MM.1S (cell line): ENCODE data around the gene FMO3.

Source experiments
- DNase-seq: peaks from one replicate; pipeline ENCODE4 v3.0.0-alpha.2; 2015
- H2AFZ ChIP-seq: fragments of 300-600 bp; sonication (generic); 2 replicates; pipeline ENCODE4 v1.6.0; 2016; ENCODE audit warnings: antibody characterized with exemption, low read length
- H3F3A ChIP-seq: fragments of 300-600 bp; sonication (generic); 2 replicates; pipeline ENCODE4 v1.6.1; 2016; ENCODE audit warnings: mild to moderate bottlenecking, antibody characterized with exemption, low read length, moderate library complexity, mixed read lengths; ENCODE audit not compliant: insufficient read depth
- H3K27ac ChIP-seq: fragments of 300-600 bp; sonication (generic); 2 replicates; pipeline ENCODE4 v1.5.1; 2016; ENCODE audit warnings: mild to moderate bottlenecking, low read length
- H3K27me3 ChIP-seq: fragments of 300-600 bp; sonication (generic); replicated peaks from 2 replicates; pipeline ENCODE4 v1.6.0; 2016; ENCODE audit warnings: low read length; ENCODE audit not compliant: insufficient read depth
- H3K36me3 ChIP-seq: fragments of 300-600 bp; sonication (generic); replicated peaks from 2 replicates; pipeline ENCODE4 v1.6.1; 2016; ENCODE audit warnings: mild to moderate bottlenecking, low read length, mixed read lengths; ENCODE audit not compliant: insufficient read depth
- H3K4me1 ChIP-seq: fragments of 300-600 bp; sonication (generic); 2 replicates; pipeline ENCODE4 v1.6.1; 2016; ENCODE audit warnings: low read length, mixed read lengths
- H3K4me2 ChIP-seq: fragments of 300-600 bp; sonication (generic); 2 replicates; pipeline ENCODE4 v1.6.0; 2016; ENCODE audit warnings: low read depth, low read length
- H3K4me3 ChIP-seq: fragments of 300-600 bp; sonication (generic); 2 replicates; pipeline ENCODE4 v1.5.1; 2016; ENCODE audit warnings: low read length, mixed read lengths
- H3K79me2 ChIP-seq: fragments of 300-600 bp; sonication (generic); 2 replicates; pipeline ENCODE4 v1.6.1; 2016; ENCODE audit warnings: mixed run types, low read length, mixed read lengths
- H3K9ac ChIP-seq: fragments of 300-600 bp; sonication (generic); 2 replicates; pipeline ENCODE4 v1.6.1; 2016; ENCODE audit warnings: low read length, mixed read lengths
- H3K9me2 ChIP-seq: fragments of 300-600 bp; sonication (generic); replicated peaks from 2 replicates; pipeline ENCODE4 v1.6.1; 2016; ENCODE audit warnings: mild to moderate bottlenecking, low read length, mixed read lengths; ENCODE audit not compliant: insufficient read depth
- H3K9me3 ChIP-seq: fragments of 300-600 bp; sonication (generic); replicated peaks from 2 replicates; pipeline ENCODE4 v1.6.1; 2016; ENCODE audit warnings: mild to moderate bottlenecking, low read length, mixed read lengths; ENCODE audit not compliant: insufficient read depth
- H4K20me1 ChIP-seq: fragments of 300-600 bp; sonication (generic); 2 replicates; pipeline ENCODE4 v1.6.1; 2016; ENCODE audit warnings: mild to moderate bottlenecking, low read length, moderate library complexity, mixed read lengths; ENCODE audit not compliant: insufficient read depth
- EZH2 ChIP-seq: fragments of 300-600 bp; sonication (generic); optimal IDR thresholded peaks from 2 replicates; pipeline ENCODE3; 2017; ENCODE audit warnings: low read depth, mild to moderate bottlenecking, antibody characterized with exemption, low read length, mixed read lengths
- EZH2phosphoT487 ChIP-seq: fragments of 300-600 bp; sonication (generic); IDR thresholded peaks from 2 replicates; pipeline ENCODE4 v1.6.1; 2018; ENCODE audit warnings: antibody characterized with exemption, low read length
- TF ChIP-seq, protein P1 (sequence below): fragments of 300-600 bp; sonication (generic); IDR thresholded peaks from 2 replicates; pipeline ENCODE4 v1.5.1; 2016; ENCODE audit warnings: antibody characterized with exemption, low read length, mixed read lengths

FMO3 gene

DNA sequence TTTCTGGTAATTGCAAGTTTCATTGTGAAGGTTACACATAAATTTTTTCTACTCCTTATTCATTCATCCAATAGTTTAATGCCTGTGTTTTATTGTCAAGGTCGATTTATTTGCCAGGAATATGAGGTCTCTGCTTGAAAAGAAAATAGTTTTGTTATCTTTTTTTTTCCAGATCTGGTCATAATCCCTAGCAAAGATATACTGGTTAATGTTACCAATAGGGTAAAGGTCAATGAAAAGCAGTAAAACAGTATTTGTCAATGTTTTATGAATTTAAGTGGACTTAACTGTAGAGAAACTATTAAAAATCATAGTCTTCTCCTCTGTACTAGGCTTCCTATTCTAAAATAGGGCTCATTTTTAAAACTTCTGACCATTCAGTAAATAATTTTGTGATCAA lies 8.1 kb upstream of the FMO3 start:
- no peaks in the 10 kb centered on the region for H3K27me3 ChIP-seq
- H3K4me2 ChIP-seq, result no peak overlapping the region
- no peak for DNase-seq
- no peaks in the 10 kb centered on the region for H3K9me3 ChIP-seq
- no peaks in the 10 kb centered on the region for H4K20me1 ChIP-seq
- H2AFZ ChIP-seq, result no peak overlapping the region
- H3K9ac ChIP-seq, result no peak overlapping the region
- TF ChIP-seq, protein P1, sequence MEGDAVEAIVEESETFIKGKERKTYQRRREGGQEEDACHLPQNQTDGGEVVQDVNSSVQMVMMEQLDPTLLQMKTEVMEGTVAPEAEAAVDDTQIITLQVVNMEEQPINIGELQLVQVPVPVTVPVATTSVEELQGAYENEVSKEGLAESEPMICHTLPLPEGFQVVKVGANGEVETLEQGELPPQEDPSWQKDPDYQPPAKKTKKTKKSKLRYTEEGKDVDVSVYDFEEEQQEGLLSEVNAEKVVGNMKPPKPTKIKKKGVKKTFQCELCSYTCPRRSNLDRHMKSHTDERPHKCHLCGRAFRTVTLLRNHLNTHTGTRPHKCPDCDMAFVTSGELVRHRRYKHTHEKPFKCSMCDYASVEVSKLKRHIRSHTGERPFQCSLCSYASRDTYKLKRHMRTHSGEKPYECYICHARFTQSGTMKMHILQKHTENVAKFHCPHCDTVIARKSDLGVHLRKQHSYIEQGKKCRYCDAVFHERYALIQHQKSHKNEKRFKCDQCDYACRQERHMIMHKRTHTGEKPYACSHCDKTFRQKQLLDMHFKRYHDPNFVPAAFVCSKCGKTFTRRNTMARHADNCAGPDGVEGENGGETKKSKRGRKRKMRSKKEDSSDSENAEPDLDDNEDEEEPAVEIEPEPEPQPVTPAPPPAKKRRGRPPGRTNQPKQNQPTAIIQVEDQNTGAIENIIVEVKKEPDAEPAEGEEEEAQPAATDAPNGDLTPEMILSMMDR, result no peak
- no peak for TF ChIP-seq EZH2phosphoT487
- no peak for TF ChIP-seq EZH2
- no peaks in the 10 kb centered on the region for H3K9me2 ChIP-seq
- no peaks in the 10 kb centered on the region for H3K4me1 ChIP-seq
- H3F3A ChIP-seq, result no peaks in the 10 kb centered on the region
- no peak overlapping the region for H3K27ac ChIP-seq
- H3K79me2 ChIP-seq, result no peaks in the 10 kb centered on the region
- H3K4me3 ChIP-seq, result no peak overlapping the region
- H3K36me3 ChIP-seq, result no peaks in the 10 kb centered on the region

DNA sequence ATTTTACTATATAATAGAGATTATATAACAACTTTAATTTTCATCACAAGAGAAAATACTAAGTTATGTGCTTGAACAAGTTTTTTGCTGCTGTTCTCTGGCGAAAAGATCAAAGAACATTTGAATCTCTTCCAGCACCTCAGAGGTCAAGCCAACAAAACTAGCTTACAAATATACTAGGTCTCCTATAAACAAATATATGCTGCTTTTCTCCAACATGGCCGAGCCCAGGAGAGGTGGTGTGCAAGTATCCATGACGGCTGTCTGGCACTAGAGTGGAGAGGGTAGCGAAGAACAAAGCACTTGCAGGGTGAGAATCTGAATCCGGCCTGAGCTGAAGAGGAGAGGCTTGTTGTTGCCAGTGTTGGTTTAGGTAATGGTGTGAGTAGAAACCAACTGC lies 7.5 kb upstream of the FMO3 start:
- no peak overlapping the region for H3K4me2 ChIP-seq
- no peak for TF ChIP-seq EZH2phosphoT487
- TF ChIP-seq, protein P1, result no peak
- no peak for TF ChIP-seq EZH2
- H3K27me3 ChIP-seq, result no peaks in the 10 kb centered on the region
- H3K4me1 ChIP-seq, result no peaks in the 10 kb centered on the region
- H3K9me3 ChIP-seq, result no peaks in the 10 kb centered on the region
- H3K9ac ChIP-seq, result no peak overlapping the region
- no peaks in the 10 kb centered on the region for H3K36me3 ChIP-seq
- no peaks in the 10 kb centered on the region for H3K79me2 ChIP-seq
- no peak overlapping the region for H3K27ac ChIP-seq
- no peaks in the 10 kb centered on the region for H3K9me2 ChIP-seq
- DNase-seq, result no peak
- no peaks in the 10 kb centered on the region for H4K20me1 ChIP-seq
- H2AFZ ChIP-seq, result no peak overlapping the region
- no peaks in the 10 kb centered on the region for H3F3A ChIP-seq
- no peak overlapping the region for H3K4me3 ChIP-seq

- H3K4me2 ChIP-seq, result no peak overlapping the region
- no peaks in the 10 kb centered on the region for H3K9me3 ChIP-seq
- no peak overlapping the region for H3K27ac ChIP-seq
- H3K4me3 ChIP-seq, result no peak overlapping the region
- TF ChIP-seq EZH2 (no peak), EZH2phosphoT487 (no peak)
- TF ChIP-seq, protein P1, result no peak
- no peak for DNase-seq
- no peak overlapping the region for H3K9ac ChIP-seq
- no peaks in the 10 kb centered on the region for H3F3A ChIP-seq
- H3K79me2 ChIP-seq, result no peaks in the 10 kb centered on the region
- H3K36me3 ChIP-seq, result no peaks in the 10 kb centered on the region
- no peaks in the 10 kb centered on the region for H4K20me1 ChIP-seq
- no peaks in the 10 kb centered on the region for H3K27me3 ChIP-seq
- no peak overlapping the region for H2AFZ ChIP-seq
- H3K9me2 ChIP-seq, result no peaks in the 10 kb centered on the region
- no peaks in the 10 kb centered on the region for H3K4me1 ChIP-seq
Measured at GRCh38 chr1:171084091-171084490, 6.6 kb upstream of the FMO3 start.
